ENCODE data around the gene ZNF224. TPM values are rescaled to one million over a fixed set of nuclear protein-coding genes. Genes with fewer than 3 reads are reported as not detected.

The ZNF224 gene
- total RNA-seq, 4 donors from 2014 or later = 37.1 to 49.7 (median 44.2) TPM

- in situ Hi-C loops (cut with MboI; ENCODE audit: low pct_ligation_motif_present in 1 of 4, low pct_unique_long_range_greater_than_20kb in 1 of 4, low sequenced_read_pairs in 3 of 4) (no loop called here), intact Hi-C loops (cut with DNase I; ENCODE audit: low total_unique reads) (no loop called here)
- DNase-seq = no peak
- Histone ChIP-seq H3K27ac (peak overlapping the region in 2 of 4 donors; percentile 74 to 75), H3K9me3 (peaks cover 14 to 18% of the 10 kb centered on the region in 2 donors), H3K36me3 (peaks cover 0 to 4% (median 0%) of the 10 kb centered on the region in 4 donors), H3K27me3 (no peaks in the 10 kb centered on the region), H3K4me1 (peaks cover 0 to 17% (median 10%) of the 10 kb centered on the region in 4 donors), H3K4me3 (peak overlapping the region; percentile 23 to 78 (median 60))
- no peak for TF ChIP-seq POLR2AphosphoS5 (IDR thresholded peaks at IDR 0.05)
- TF ChIP-seq EP300 (IDR thresholded peaks at IDR 0.05; ENCODE audit: low read depth) = no peak
- 26 to 32% methylated on average over 7 to 18 of the region's 18 CpGs for WGBS, 2 donors (ENCODE audit: low coverage in 1 of 2)
Observed at GRCh38 chr19:44072543-44073401, 21.4 kb upstream of the ZNF224 start.

GRCh38 chr19:44076325-44076724 lies 17.8 kb upstream of the ZNF224 start:
- intact Hi-C loops (cut with DNase I; ENCODE audit: low total_unique reads) (no loop called here), in situ Hi-C loops (cut with MboI; ENCODE audit: low pct_ligation_motif_present in 1 of 4, low pct_unique_long_range_greater_than_20kb in 1 of 4, low sequenced_read_pairs in 3 of 4) (no loop called here)
- peaks cover 0 to 24% (median 0%) of the 10 kb centered on the region in 4 donors for H3K36me3 ChIP-seq
- H3K9me3 ChIP-seq = no peaks in the 10 kb centered on the region
- no peak overlapping the region for H3K4me3 ChIP-seq
- H3K27me3 ChIP-seq = no peaks in the 10 kb centered on the region
- no peak overlapping the region for H3K27ac ChIP-seq
- no peak for DNase-seq
- TF ChIP-seq CTCF (IDR thresholded peaks at IDR 0.05) (no peak), POLR2AphosphoS5 (IDR thresholded peaks at IDR 0.05) (no peak), POLR2A (IDR thresholded peaks at IDR 0.05) (no peak), EP300 (IDR thresholded peaks at IDR 0.05; ENCODE audit: low read depth) (no peak)
- 84 to 86% methylated on average over 2 of the region's 2 CpGs for WGBS, 2 donors (ENCODE audit: low coverage in 1 of 2)
- H3K4me1 ChIP-seq = peaks cover 0 to 14% (median 9%) of the 10 kb centered on the region in 4 donors

- Histone ChIP-seq H3K36me3 (peaks cover 0 to 10% (median 0%) of the 10 kb centered on the region in 4 donors), H3K27ac (no peak overlapping the region), H3K27me3 (no peaks in the 10 kb centered on the region), H3K9me3 (peaks cover 0 to 2% of the 10 kb centered on the region in 2 donors), H3K4me3 (no peak overlapping the region), H3K4me1 (peaks cover 0 to 13% (median 7%) of the 10 kb centered on the region in 4 donors)
- intact Hi-C loops (cut with DNase I; ENCODE audit: low total_unique reads) = no loop called here
- in situ Hi-C loops (cut with MboI; ENCODE audit: low pct_ligation_motif_present in 1 of 4, low pct_unique_long_range_greater_than_20kb in 1 of 4, low sequenced_read_pairs in 3 of 4) = no loop called here
- no peak for TF ChIP-seq CTCF (IDR thresholded peaks at IDR 0.05)
- TF ChIP-seq POLR2AphosphoS5 (IDR thresholded peaks at IDR 0.05) = no peak
- TF ChIP-seq POLR2A (IDR thresholded peaks at IDR 0.05) = no peak
- no peak for TF ChIP-seq EP300 (IDR thresholded peaks at IDR 0.05; ENCODE audit: low read depth)
- no peak for DNase-seq
- WGBS, 2 donors (ENCODE audit: low coverage in 1 of 2) = 77 to 86% methylated on average over 3 to 4 of the region's 4 CpGs
Observed at GRCh38 chr19:44092108-44092507, 2.1 kb upstream of the ZNF224 start.

GRCh38 chr19:44107751-44108150 lies 13.6 kb downstream of the ZNF224 start:
- intact Hi-C loops (cut with DNase I; ENCODE audit: low total_unique reads) (loop anchor here (10.0 kb wide), 1 partner anchor 57 kb away; the partner anchor contains the start of gene ZNF226), in situ Hi-C loops (cut with MboI; ENCODE audit: low pct_ligation_motif_present in 1 of 4, low pct_unique_long_range_greater_than_20kb in 1 of 4, low sequenced_read_pairs in 3 of 4) (no loop called here)
- WGBS, 2 donors (ENCODE audit: low coverage in 1 of 2) = 85 to 94% methylated on average over 3 of the region's 3 CpGs
- H3K27me3 ChIP-seq = no peaks in the 10 kb centered on the region
- peaks cover 0 to 52% (median 25%) of the 10 kb centered on the region in 4 donors for H3K36me3 ChIP-seq
- DNase-seq = no peak
- H3K9me3 ChIP-seq = peaks cover 57 to 72% of the 10 kb centered on the region in 2 donors
- no peak overlapping the region for H3K4me3 ChIP-seq
- H3K4me1 ChIP-seq = peaks cover 0 to 10% (median 3%) of the 10 kb centered on the region in 4 donors
- TF ChIP-seq EP300 (IDR thresholded peaks at IDR 0.05; ENCODE audit: low read depth) (no peak), POLR2A (IDR thresholded peaks at IDR 0.05) (no peak), POLR2AphosphoS5 (IDR thresholded peaks at IDR 0.05) (no peak), CTCF (IDR thresholded peaks at IDR 0.05) (no peak)
- H3K27ac ChIP-seq = no peak overlapping the region
